GM19463 (cell line): ENCODE measurements around the gene OPN1MW3.
"Not testable (repeated sequence)": the region's sequence is repeated elsewhere in the genome, so short reads cannot be mapped to it uniquely, and the experiment has no call there.

ENCODE experiments used
- ATAC-seq: cut with Tn5 transposase; IDR thresholded peaks from one replicate; pipeline ENCODE4 v1.9.1; 2021; ENCODE audit warnings: mild to moderate bottlenecking, moderate library complexity; ENCODE audit not compliant: unreplicated experiment

OPN1MW3 gene

GRCh38 chrX:154295664-154296310 lies 38.4 kb downstream of the OPN1MW3 start, which contains the start of gene TKTL1:
Gene TKTL1 (plus strand): TSS chrX:154295795. CDS start chrX:154295860, 65 bp downstream.
- ATAC-seq: no peak

GRCh38 chrX:154296731-154297130 lies 39.3 kb downstream of the OPN1MW3 start:
- no peak for ATAC-seq

GRCh38 chrX:154298312-154298711 lies 40.9 kb downstream of the OPN1MW3 start:
- ATAC-seq: no peak

- no peak for ATAC-seq
These were observed 43.4 kb downstream of the OPN1MW3 start for GRCh38 chrX:154300816-154301215.

- ATAC-seq: not testable (repeated sequence)
These were observed 45.6 kb downstream of the OPN1MW3 start for GRCh38 chrX:154302998-154303397.

GRCh38 chrX:154303476-154303875 lies 46.1 kb downstream of the OPN1MW3 start:
- no peak for ATAC-seq

GRCh38 chrX:154304846-154305245 lies 47.5 kb downstream of the OPN1MW3 start:
- ATAC-seq: no peak

- no peak for ATAC-seq
These were observed 48.3 kb downstream of the OPN1MW3 start for GRCh38 chrX:154305541-154306205.

- ATAC-seq: no peak
These were observed 49.8 kb downstream of the OPN1MW3 start for GRCh38 chrX:154307202-154307601.

GRCh38 chrX:154308108-154308946 lies 50.9 kb downstream of the OPN1MW3 start:
- peak; percentile 47 for ATAC-seq

GRCh38 chrX:154309041-154309775 lies 51.8 kb downstream of the OPN1MW3 start:
- ATAC-seq: no peak

- ATAC-seq: no peak
These were observed 53.5 kb downstream of the OPN1MW3 start for GRCh38 chrX:154310616-154311536.

- no peak for ATAC-seq
These were observed 54.7 kb downstream of the OPN1MW3 start for GRCh38 chrX:154312116-154312515.

- ATAC-seq: no peak
These were observed 55.8 kb downstream of the OPN1MW3 start for GRCh38 chrX:154313147-154313546.

- ATAC-seq: no peak
These were observed 58.0 kb downstream of the OPN1MW3 start for GRCh38 chrX:154315416-154315815.

GRCh38 chrX:154317391-154317995 lies 60.1 kb downstream of the OPN1MW3 start:
- ATAC-seq: no peak

- ATAC-seq: no peak
These were observed 63.0 kb downstream of the OPN1MW3 start for GRCh38 chrX:154320406-154320805.
